Hepatocyte (in vitro differentiated cells): ENCODE measurements around the gene MBLAC1.

Experiments
- EZH2 ChIP-seq: fragments of 200-600 bp; sonication (generic); IDR thresholded peaks from 2 replicates; pipeline ENCODE4 v1.6.1; 2016; ENCODE audit warnings: antibody characterized with exemption, mild to moderate bottlenecking, borderline replicate concordance
- TF ChIP-seq, protein P1 (sequence below): fragments of 200-600 bp; sonication (generic); IDR thresholded peaks from 2 replicates; pipeline ENCODE4 v1.5.1; 2016; ENCODE audit warnings: antibody characterized with exemption, mild to moderate bottlenecking; ENCODE audit not compliant: poor library complexity

DNA sequence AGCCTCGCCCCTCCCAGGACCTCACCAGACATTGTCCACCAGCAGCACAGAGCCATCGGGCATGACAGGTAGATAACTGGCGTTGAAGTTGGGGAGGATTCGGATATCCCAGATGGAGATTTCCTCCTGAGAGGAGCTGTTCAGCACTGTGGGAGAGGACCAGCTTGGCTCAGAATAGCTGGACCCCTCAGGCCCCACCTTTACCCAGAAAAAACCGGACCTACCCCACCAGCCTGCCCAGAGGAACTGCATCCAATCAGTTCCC lies 30.2 kb downstream of the MBLAC1 start:
- TF ChIP-seq, protein P1, sequence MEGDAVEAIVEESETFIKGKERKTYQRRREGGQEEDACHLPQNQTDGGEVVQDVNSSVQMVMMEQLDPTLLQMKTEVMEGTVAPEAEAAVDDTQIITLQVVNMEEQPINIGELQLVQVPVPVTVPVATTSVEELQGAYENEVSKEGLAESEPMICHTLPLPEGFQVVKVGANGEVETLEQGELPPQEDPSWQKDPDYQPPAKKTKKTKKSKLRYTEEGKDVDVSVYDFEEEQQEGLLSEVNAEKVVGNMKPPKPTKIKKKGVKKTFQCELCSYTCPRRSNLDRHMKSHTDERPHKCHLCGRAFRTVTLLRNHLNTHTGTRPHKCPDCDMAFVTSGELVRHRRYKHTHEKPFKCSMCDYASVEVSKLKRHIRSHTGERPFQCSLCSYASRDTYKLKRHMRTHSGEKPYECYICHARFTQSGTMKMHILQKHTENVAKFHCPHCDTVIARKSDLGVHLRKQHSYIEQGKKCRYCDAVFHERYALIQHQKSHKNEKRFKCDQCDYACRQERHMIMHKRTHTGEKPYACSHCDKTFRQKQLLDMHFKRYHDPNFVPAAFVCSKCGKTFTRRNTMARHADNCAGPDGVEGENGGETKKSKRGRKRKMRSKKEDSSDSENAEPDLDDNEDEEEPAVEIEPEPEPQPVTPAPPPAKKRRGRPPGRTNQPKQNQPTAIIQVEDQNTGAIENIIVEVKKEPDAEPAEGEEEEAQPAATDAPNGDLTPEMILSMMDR, result no peak
- TF ChIP-seq EZH2, result no peak
